ENCODE measurements around the gene DNAJB4.

Gene DNAJB4

DNA sequence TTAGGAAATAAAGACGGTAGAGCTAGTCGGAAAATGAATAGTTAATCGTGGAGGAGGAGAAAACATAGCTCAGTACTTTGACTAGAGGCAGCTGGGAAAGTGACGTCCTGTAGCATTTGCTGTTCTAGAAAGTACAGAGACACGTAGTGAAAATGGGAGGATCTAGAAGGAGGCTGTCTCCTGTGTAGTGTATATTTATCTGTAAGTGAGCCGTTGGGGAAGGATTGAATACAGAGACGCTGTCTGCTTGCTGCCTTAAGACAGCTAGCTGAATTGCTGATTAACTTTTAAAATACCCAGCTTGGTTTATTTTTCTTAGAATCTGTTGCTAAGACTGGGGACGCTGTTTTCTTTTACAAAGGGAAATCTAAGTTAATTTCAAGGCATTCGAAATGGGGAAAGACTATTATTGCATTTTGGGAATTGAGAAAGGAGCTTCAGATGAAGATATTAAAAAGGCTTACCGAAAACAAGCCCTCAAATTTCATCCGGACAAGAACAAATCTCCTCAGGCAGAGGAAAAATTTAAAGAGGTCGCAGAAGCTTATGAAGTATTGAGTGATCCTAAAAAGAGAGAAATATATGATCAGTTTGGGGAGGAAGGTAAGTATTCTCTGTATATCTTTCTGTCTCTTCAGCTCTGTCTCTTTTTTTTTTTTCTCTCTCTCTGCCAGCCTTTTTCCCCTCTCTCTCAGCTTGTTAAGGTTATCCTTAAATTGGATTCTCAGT is at the start of gene DNAJB4:
TSS of gene DNAJB4 (plus strand) at position 221 of the 729 bp plus-strand sequence. CDS start at position 393, 172 bp downstream.
- peak within 1 kb of the TSS; percentile 92 for H3K4me3 Mint-ChIP-seq
- H3K4me1 Mint-ChIP-seq (ENCODE audit: low read depth) = peaks cover 38% of the 10 kb centered on the region

DNA sequence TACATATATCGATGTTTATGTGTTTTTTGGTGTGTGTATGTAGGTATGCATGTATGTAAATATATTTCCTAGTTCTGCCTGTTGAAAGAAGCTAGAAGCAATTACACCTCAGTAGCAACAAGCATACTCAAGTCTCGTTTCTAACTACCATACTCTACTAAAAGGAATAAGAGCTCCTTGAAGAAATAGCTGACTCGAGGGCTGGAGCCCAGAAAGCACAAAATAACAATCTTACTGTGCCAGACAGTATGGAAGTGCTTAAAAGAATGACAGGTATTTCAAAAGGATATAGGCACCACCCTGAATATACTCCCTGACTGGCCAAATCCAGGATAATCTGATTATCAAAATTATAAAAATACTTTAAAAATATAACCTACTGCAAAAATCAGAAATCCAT is 49.0 kb upstream of the DNAJB4 start:
- no peak for DNase-seq (ENCODE audit: low spot score)
- H3K9me3 Mint-ChIP-seq = no peaks in the 10 kb centered on the region
- H3K27ac Mint-ChIP-seq = no peak overlapping the region
- no peak overlapping the region for H3K4me3 Mint-ChIP-seq
- H3K27me3 Mint-ChIP-seq (ENCODE audit: low read depth) = no peaks in the 10 kb centered on the region
- peaks cover 16% of the 10 kb centered on the region for H3K4me1 Mint-ChIP-seq (ENCODE audit: low read depth)
- H3K36me3 Mint-ChIP-seq (ENCODE audit: low read depth) = peaks cover 69% of the 10 kb centered on the region

More for the DNA sequence above, at the start of gene DNAJB4:
- Mint-ChIP-seq H3K27ac (peak within 1 kb of the TSS; percentile 99), H3K9me3 (no peaks in the 10 kb centered on the region), H3K27me3 (ENCODE audit: low read depth) (peaks cover 3% of the 10 kb centered on the region), H3K36me3 (ENCODE audit: low read depth) (peaks cover 1% of the 10 kb centered on the region)
- peak; percentile 74 for DNase-seq (ENCODE audit: low spot score)

DNA sequence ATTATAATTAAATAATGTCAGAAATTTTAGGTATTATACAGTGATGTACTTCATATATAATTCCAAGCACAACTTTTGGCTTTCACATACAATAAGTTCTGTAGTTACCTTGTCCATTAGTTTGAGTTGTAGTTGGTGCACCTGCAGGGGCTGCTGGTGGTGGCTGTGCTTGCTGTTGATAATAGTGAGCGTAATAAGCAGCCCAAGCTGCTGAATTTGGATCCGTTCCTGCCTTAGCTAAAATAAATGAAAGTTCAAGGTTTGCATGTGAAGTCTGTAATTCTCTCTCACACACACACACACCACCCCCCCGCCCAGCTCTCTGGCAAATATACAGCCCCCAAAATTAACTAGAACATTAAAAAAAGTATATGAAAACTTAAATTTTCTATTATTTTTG is 48.3 kb upstream of the DNAJB4 start:
- Mint-ChIP-seq H3K9me3 (no peaks in the 10 kb centered on the region), H3K4me1 (ENCODE audit: low read depth) (peaks cover 15% of the 10 kb centered on the region), H3K27ac (no peak overlapping the region)

DNA sequence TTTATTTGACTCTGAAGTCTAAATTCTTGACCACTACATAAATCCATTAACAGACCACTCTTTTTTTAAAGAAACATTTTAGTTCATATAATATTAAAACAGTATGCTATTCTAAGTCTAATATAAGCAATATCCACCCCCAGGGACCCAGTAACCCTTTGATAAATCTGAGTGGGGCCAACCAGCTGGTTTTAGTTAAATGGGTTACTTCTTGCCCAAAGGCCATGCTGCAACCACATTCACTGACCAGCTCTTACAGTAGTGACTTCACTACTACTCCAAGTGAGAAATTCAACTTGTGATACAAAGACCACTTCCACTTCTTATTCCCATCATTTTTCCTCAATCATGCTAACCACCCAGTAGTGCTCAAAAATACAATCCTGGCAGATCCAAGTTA is 46.3 kb upstream of the DNAJB4 start:
- Mint-ChIP-seq H3K27me3 (ENCODE audit: low read depth) (no peaks in the 10 kb centered on the region), H3K9me3 (no peaks in the 10 kb centered on the region), H3K36me3 (ENCODE audit: low read depth) (peaks cover 72% of the 10 kb centered on the region), H3K27ac (peak overlapping the region; percentile 41), H3K4me1 (ENCODE audit: low read depth) (peaks cover 8% of the 10 kb centered on the region), H3K4me3 (no peak overlapping the region)
- DNase-seq (ENCODE audit: low spot score) = no peak

More for the DNA sequence above, 48.3 kb upstream of the DNAJB4 start:
- Mint-ChIP-seq H3K27me3 (ENCODE audit: low read depth) (no peaks in the 10 kb centered on the region), H3K36me3 (ENCODE audit: low read depth) (peaks cover 69% of the 10 kb centered on the region), H3K4me3 (no peak overlapping the region)
- no peak for DNase-seq (ENCODE audit: low spot score)

DNA sequence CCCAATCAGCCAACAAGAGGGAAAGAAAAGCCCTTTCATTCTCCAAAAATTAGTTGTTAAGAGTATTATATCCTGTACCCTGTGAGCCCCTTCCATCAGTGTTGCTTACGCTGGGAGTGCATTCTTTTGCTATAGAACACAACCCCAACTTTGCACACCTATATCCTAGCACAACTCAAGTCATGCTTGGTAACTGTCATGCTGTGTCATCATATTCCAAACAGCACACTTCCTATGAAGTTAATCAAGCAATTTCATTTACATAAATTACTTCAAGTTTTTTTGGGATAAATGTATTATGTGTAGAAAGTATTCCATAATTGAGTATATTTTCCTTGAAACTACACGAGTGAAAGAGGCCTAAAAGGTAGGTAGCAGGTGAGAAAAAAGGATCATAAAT is 45.9 kb upstream of the DNAJB4 start:
- no peaks in the 10 kb centered on the region for H3K9me3 Mint-ChIP-seq
- peaks cover 8% of the 10 kb centered on the region for H3K4me1 Mint-ChIP-seq (ENCODE audit: low read depth)
- no peak for DNase-seq (ENCODE audit: low spot score)
- no peak overlapping the region for H3K4me3 Mint-ChIP-seq
- H3K27me3 Mint-ChIP-seq (ENCODE audit: low read depth) = no peaks in the 10 kb centered on the region
- H3K27ac Mint-ChIP-seq = peak overlapping the region; percentile 41
- peaks cover 72% of the 10 kb centered on the region for H3K36me3 Mint-ChIP-seq (ENCODE audit: low read depth)

DNA sequence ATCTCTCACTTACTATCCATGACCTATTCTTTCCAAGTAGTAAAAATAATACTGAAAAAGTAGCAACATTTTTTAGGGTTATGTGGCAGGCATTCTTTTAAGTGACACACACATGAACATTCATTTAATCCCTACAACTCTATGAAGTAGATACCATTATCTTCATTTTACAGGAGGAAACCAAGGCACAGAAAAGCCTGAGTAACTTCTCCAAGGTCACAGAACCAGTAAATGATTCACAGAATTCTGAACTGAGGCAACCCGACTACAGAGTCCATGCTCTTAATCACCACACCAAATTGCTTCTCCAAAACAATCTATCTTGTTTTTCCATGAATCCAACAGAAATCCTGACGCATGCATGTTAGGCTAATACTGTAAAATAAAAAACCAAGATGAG is 43.3 kb upstream of the DNAJB4 start:
- Mint-ChIP-seq H3K27ac (no peak overlapping the region), H3K36me3 (ENCODE audit: low read depth) (peaks cover 77% of the 10 kb centered on the region), H3K27me3 (ENCODE audit: low read depth) (no peaks in the 10 kb centered on the region), H3K9me3 (no peaks in the 10 kb centered on the region), H3K4me3 (no peak overlapping the region), H3K4me1 (ENCODE audit: low read depth) (peaks cover 15% of the 10 kb centered on the region)
- DNase-seq (ENCODE audit: low spot score) = no peak

DNA sequence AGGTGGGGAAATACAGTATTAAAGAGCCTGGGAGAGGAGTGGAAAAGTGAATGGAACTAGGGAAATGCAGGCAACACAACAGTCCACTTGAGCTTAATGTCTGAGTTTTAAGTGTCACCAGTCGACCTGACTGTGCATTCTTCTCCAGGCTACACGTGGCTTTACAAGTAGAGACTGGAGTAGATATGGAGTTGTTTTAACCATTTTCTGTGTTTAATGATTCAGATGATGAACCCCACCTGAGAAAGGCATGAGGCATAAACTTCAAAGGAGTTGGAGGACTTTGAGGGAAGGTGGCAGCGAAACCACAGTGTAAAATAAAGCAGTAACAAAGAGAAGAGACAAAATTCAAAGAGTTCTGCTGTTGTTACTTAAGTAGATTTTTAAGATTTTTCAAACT is 38.4 kb upstream of the DNAJB4 start:
- no peak for DNase-seq (ENCODE audit: low spot score)
- H3K9me3 Mint-ChIP-seq = no peaks in the 10 kb centered on the region
- peaks cover 17% of the 10 kb centered on the region for H3K4me1 Mint-ChIP-seq (ENCODE audit: low read depth)
- no peak overlapping the region for H3K27ac Mint-ChIP-seq
- peaks cover 73% of the 10 kb centered on the region for H3K36me3 Mint-ChIP-seq (ENCODE audit: low read depth)
- H3K4me3 Mint-ChIP-seq = no peak overlapping the region
- no peaks in the 10 kb centered on the region for H3K27me3 Mint-ChIP-seq (ENCODE audit: low read depth)

DNA sequence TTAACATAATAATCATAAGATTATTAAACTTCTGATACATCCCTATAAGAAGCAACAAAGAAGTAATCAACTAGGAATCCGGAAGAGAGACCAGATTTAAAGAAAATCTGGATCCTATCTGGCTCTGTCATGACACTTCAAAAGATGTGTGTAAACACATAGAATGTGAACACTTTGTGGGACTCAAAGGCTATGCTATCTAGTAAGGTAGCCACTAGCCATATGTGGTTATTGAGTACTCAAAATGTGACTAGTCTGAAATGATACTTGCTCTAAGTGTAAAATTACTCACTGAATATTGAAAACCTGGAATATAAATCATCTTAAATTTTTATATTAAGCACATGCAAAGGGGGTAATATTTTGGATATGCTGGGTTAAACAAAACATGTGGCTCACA is 34.5 kb upstream of the DNAJB4 start:
- Mint-ChIP-seq H3K4me3 (no peak overlapping the region), H3K36me3 (ENCODE audit: low read depth) (peaks cover 56% of the 10 kb centered on the region), H3K4me1 (ENCODE audit: low read depth) (peaks cover 32% of the 10 kb centered on the region), H3K27me3 (ENCODE audit: low read depth) (no peaks in the 10 kb centered on the region), H3K27ac (no peak overlapping the region), H3K9me3 (no peaks in the 10 kb centered on the region)
- no peak for DNase-seq (ENCODE audit: low spot score)

DNA sequence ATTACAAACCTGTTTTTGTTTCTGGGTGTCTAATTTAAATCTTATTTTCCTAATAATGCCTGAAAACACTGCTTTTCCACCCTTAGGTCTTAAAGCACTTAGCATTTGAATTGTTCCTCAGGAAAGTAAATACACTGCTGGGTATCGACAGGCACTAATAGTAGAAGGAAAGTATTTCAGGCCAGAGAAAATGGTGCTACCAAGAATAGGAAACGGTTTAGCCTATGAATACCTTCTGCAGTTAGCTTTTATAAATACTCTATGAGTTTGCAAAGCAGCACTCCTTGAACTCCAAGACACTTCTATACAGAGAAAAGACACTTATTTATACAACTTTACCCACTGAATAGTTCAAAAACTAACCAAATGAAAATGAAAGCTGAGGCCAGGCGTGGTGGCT is 32.7 kb upstream of the DNAJB4 start:
- no peak for DNase-seq (ENCODE audit: low spot score)
- Mint-ChIP-seq H3K4me1 (ENCODE audit: low read depth) (peaks cover 42% of the 10 kb centered on the region), H3K9me3 (no peaks in the 10 kb centered on the region), H3K36me3 (ENCODE audit: low read depth) (peaks cover 61% of the 10 kb centered on the region), H3K27ac (no peak overlapping the region), H3K27me3 (ENCODE audit: low read depth) (no peaks in the 10 kb centered on the region), H3K4me3 (peak overlapping the region; percentile 2)

DNA sequence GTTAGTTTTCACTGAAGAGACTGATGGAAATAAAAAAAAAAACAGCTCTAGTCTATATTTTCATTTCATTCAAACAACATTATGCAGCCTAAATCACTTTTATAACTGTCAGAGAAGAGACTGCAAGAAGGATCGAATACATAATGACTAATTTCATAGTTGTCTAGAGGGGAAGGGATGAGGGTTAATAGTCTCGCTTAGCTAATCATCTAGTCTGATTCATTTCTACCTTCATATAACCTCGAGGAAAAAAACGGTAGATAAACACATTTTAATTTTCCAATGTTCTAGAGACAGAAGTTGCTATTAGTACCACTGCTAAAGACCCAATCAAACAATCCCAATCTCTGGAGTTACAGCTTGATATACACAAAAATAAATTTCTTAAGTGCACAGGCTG is 29.4 kb upstream of the DNAJB4 start:
- H3K9me3 Mint-ChIP-seq = no peaks in the 10 kb centered on the region
- peaks cover 36% of the 10 kb centered on the region for H3K36me3 Mint-ChIP-seq (ENCODE audit: low read depth)
- H3K27ac Mint-ChIP-seq = peak overlapping the region; percentile 45
- H3K27me3 Mint-ChIP-seq (ENCODE audit: low read depth) = no peaks in the 10 kb centered on the region
- no peak overlapping the region for H3K4me3 Mint-ChIP-seq
- DNase-seq (ENCODE audit: low spot score) = no peak
- peaks cover 37% of the 10 kb centered on the region for H3K4me1 Mint-ChIP-seq (ENCODE audit: low read depth)

DNA sequence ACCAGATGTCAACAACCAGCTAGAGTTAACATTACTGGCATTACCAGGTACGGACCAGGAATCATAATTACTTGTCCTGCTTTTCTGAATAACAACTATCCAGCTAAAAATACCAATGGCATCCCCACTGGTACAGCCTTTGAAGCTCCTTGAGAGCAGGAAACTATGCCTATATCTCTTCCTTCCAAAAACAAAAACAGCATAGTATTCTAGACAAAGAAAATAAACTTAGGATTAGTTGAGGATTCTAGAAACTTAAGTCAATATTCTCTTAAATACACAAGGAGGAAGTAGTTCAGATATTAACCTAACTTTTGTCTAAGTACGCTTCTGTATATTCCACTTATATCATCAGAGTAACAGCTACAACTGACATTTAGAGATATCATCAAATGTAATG is 28.8 kb upstream of the DNAJB4 start:
- DNase-seq (ENCODE audit: low spot score) = no peak
- Mint-ChIP-seq H3K27me3 (ENCODE audit: low read depth) (no peaks in the 10 kb centered on the region), H3K27ac (peak overlapping the region; percentile 71), H3K4me3 (no peak overlapping the region), H3K36me3 (ENCODE audit: low read depth) (peaks cover 39% of the 10 kb centered on the region), H3K4me1 (ENCODE audit: low read depth) (peaks cover 42% of the 10 kb centered on the region), H3K9me3 (no peaks in the 10 kb centered on the region)

DNA sequence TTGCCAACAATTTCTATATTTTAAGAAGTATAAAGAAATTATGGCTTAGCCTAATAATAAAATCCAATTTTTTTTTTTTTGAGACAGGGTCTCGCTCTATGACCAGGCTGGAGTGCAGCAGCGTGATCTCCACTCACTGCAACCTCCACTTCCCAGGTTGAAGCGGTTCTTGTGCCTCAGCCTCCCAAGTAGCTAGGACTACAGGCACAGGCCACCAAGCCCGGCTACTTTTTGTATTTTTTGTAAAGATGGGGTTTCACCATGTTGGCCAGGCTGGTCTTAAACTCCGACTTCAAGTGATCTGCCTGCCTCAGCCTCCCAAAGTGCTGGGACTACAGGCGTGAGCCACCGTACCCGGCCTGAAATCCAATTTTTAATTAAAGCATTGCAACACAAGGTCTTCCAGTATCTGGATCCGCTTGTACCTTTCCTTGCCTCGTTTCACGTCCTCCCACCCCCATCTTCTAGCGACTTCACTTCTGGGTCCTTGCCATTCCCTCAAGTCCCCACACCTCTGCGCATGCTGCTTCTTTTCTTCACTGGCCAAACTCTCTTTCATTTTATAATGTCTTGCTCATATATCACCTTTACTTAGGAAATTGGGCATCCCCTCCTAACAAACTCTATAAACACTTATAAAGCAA is 28.2 kb upstream of the DNAJB4 start:
- Mint-ChIP-seq H3K4me1 (ENCODE audit: low read depth) (peaks cover 39% of the 10 kb centered on the region), H3K4me3 (no peak overlapping the region), H3K9me3 (no peaks in the 10 kb centered on the region), H3K27ac (no peak overlapping the region), H3K36me3 (ENCODE audit: low read depth) (peaks cover 38% of the 10 kb centered on the region), H3K27me3 (ENCODE audit: low read depth) (no peaks in the 10 kb centered on the region)
- no peak for DNase-seq (ENCODE audit: low spot score)

DNA sequence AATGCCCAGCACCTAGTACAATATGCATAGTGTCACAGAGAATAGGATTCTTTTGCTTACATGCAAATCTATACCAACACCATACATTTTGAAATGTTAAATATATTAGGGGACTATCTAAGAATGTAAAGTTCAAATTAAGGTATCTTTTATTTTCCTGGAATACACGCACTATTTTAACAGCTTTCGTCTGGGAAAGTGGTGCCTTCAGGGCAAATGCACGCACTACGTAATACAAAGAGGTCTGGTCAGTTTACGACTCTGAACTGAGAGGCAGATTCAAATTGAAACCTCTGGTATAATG is 26.8 kb upstream of the DNAJB4 start:
- H3K36me3 Mint-ChIP-seq (ENCODE audit: low read depth) = peaks cover 34% of the 10 kb centered on the region
- DNase-seq (ENCODE audit: low spot score) = no peak
- no peak overlapping the region for H3K27ac Mint-ChIP-seq
- no peaks in the 10 kb centered on the region for H3K9me3 Mint-ChIP-seq
- no peak overlapping the region for H3K4me3 Mint-ChIP-seq
- H3K4me1 Mint-ChIP-seq (ENCODE audit: low read depth) = peaks cover 34% of the 10 kb centered on the region
- H3K27me3 Mint-ChIP-seq (ENCODE audit: low read depth) = no peaks in the 10 kb centered on the region

DNA sequence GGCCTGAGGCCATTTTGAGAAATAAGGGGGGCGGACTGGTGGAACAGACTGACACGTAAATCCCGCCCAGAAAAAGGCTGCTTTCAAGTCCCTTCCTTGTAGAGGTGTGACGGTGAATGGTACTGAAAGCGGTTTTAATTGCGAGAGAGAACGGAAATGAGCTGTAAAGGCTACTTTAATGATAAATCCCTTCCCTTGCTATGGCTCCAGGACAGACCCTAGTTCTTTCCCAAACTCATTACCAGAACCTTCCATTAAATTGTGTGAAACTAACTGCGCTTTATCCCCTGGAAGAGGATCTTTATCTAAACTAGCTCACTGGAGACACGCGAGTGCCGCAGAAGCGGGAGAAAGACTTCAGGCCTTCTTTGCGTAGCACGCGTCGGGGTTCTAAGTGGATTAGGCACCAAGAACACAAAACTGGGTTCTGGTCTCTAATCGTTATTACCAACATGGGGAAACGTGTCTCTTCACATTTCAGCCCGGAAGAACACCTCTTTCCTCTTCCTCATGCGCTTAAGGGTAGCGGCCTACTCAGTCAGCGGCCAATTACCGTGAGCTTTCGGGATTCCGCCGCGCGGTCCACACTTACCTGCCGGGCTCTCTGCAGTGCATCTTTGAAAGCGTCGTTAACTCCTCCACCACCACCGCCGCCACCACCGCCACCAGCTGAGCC is 26.3 kb upstream of the DNAJB4 start:
- Mint-ChIP-seq H3K4me1 (ENCODE audit: low read depth) (peaks cover 34% of the 10 kb centered on the region), H3K27ac (no peak overlapping the region), H3K4me3 (no peak overlapping the region), H3K36me3 (ENCODE audit: low read depth) (peaks cover 34% of the 10 kb centered on the region), H3K9me3 (no peaks in the 10 kb centered on the region), H3K27me3 (ENCODE audit: low read depth) (no peaks in the 10 kb centered on the region)
- peak; percentile 85 for DNase-seq (ENCODE audit: low spot score)
